SK-N-SH (cell line): ENCODE data around the gene PEX14. TPM values are rescaled to one million over a fixed set of nuclear protein-coding genes. Genes with fewer than 3 reads are reported as not detected.

Experiments
- CTCF ChIA-PET: fragments of 300-600, 350-600 bp; formaldehyde crosslinking; extraction: SDS; loops from one replicate; lab custom pipeline; 2021; lab: Yijun Ruan, JAX
- POLR2A ChIA-PET: fragments of 350-600 bp; sonication (Branson Sonifier 250); formaldehyde crosslinking; extraction: SDS; loops from one replicate; lab custom pipeline; 2020; ENCODE audit warnings: antibody characterized with exemption, inconsistent platforms; lab: Yijun Ruan, JAX
- DNase-seq: peaks from one replicate; pipeline ENCODE4 v3.0.0; 2012
- H2AFZ ChIP-seq: fragments of 200-600 bp; sonication (generic); 2 replicates; pipeline ENCODE4 v1.8.1; 2016; ENCODE audit warnings: antibody characterized with exemption, mild to moderate bottlenecking, low read depth
- H3F3A ChIP-seq: fragments of 200-600 bp; sonication (generic); replicated peaks from 2 replicates; pipeline ENCODE3; 2016; ENCODE audit warnings: antibody characterized with exemption, mild to moderate bottlenecking; ENCODE audit not compliant: insufficient read depth
- H3K27ac ChIP-seq, 2 experiments: fragments of 200-500 bp in 1 of 2; fragments of 200-600 bp in 1 of 2; sonication (Bioruptor generic) in 1 of 2; sonication (generic), shearing (Covaris generic) in 1 of 2; 2 replicates each; pipeline versions ENCODE4 v1.5.1 to v1.6.1; 2014 to 2016; ENCODE audit warnings: low read depth in 2 of 2, inconsistent platforms in 1 of 2, low read length in 1 of 2, mild to moderate bottlenecking in 1 of 2, mixed read lengths in 1 of 2
- H3K27me3 ChIP-seq: fragments of 200-600 bp; sonication (generic), shearing (Covaris generic); 2 replicates; pipeline ENCODE4 v1.6.1; 2016; ENCODE audit warnings: mixed run types; ENCODE audit not compliant: insufficient read depth
- H3K36me3 ChIP-seq, 2 experiments: fragments of 200-500 bp in 1 of 2; fragments of 200-600 bp in 1 of 2; sonication (Bioruptor generic) in 1 of 2; sonication (generic) in 1 of 2; replicated peaks in 1 of 2; 2 replicates each; pipeline versions ENCODE3 to v1.5.1; 2014 to 2016; ENCODE audit warnings: low read length in 1 of 2, mild to moderate bottlenecking in 1 of 2; ENCODE audit not compliant: insufficient read depth in 2 of 2, control insufficient read depth in 1 of 2
- H3K4me1 ChIP-seq, 2 experiments: fragments of 200-500 bp in 1 of 2; fragments of 200-600 bp in 1 of 2; sonication (Bioruptor generic) in 1 of 2; sonication (generic), shearing (Covaris generic) in 1 of 2; 2 replicates each; pipeline versions ENCODE4 v1.5.1 to v1.6.1; 2014 to 2016; ENCODE audit warnings: low read depth in 1 of 2, low read length in 1 of 2, mixed run types in 1 of 2; ENCODE audit not compliant: insufficient read depth in 2 of 2, control insufficient read depth in 1 of 2
- H3K4me2 ChIP-seq: fragments of 200-600 bp; sonication (generic), shearing (Covaris generic); 2 replicates; pipeline ENCODE4 v1.6.1; 2017; ENCODE audit warnings: mixed run types
- H3K4me3 ChIP-seq, 2 experiments: fragments of 200-500 bp in 1 of 2; fragments of 200-600 bp in 1 of 2; sonication (Bioruptor generic) in 1 of 2; sonication (generic), shearing (Covaris generic) in 1 of 2; 2 replicates each; pipeline versions ENCODE4 v1.5.1 to v1.8.1; 2014 to 2016; ENCODE audit warnings: low read depth in 2 of 2, inconsistent platforms in 1 of 2, low read length in 1 of 2, mild to moderate bottlenecking in 1 of 2, mixed read lengths in 1 of 2, moderate library complexity in 1 of 2
- H3K79me2 ChIP-seq: fragments of 200-600 bp; sonication (generic); 2 replicates; pipeline ENCODE4 v1.8.1; 2017; ENCODE audit warnings: mild to moderate bottlenecking; ENCODE audit not compliant: insufficient read depth
- H3K9ac ChIP-seq: fragments of 200-600 bp; sonication (generic); 2 replicates; pipeline ENCODE4 v1.6.1; 2017; ENCODE audit warnings: mixed run types
- H3K9me2 ChIP-seq: fragments of 200-600 bp; sonication (generic); 2 replicates; pipeline ENCODE4 v1.6.1; 2017; ENCODE audit warnings: mixed run types
- H3K9me3 ChIP-seq: fragments of 200-600 bp; sonication (generic); 2 replicates; pipeline ENCODE4 v1.6.1; 2017; ENCODE audit warnings: mixed run types, mild to moderate bottlenecking, moderate library complexity
- H4K20me1 ChIP-seq: fragments of 200-600 bp; sonication (generic); 2 replicates; pipeline ENCODE4 v1.6.1; 2017; ENCODE audit warnings: mild to moderate bottlenecking, mixed run types; ENCODE audit not compliant: insufficient read depth
- CHD2 ChIP-seq: fragments of 150-350 bp; IDR thresholded peaks from 2 replicates; pipeline ENCODE4 v1.6.1; 2018; ENCODE audit warnings: low read length; ENCODE audit not compliant: partially characterized antibody
- ELF1 ChIP-seq: IDR thresholded peaks from 2 replicates; pipeline ENCODE4 v1.4.0; 2012
- EP300 ChIP-seq, 2 experiments: IDR thresholded peaks; 2 replicates each; pipeline versions ENCODE4 v1.4.0 to v1.6.1; 2012; ENCODE audit warnings: borderline replicate concordance in 1 of 2, low read depth in 1 of 2, low read length in 1 of 2
- EZH2phosphoT487 ChIP-seq: fragments of 200-600 bp; sonication (generic); IDR thresholded peaks from 2 replicates; pipeline ENCODE4 v1.6.1; 2017; ENCODE audit warnings: low read depth, mixed run types, mild to moderate bottlenecking, antibody characterized with exemption, moderate library complexity, borderline replicate concordance
- FOSL2 ChIP-seq: IDR thresholded peaks from 2 replicates; pipeline ENCODE4 v1.4.0; 2012; ENCODE audit warnings: low read depth, mild to moderate bottlenecking, moderate library complexity, borderline replicate concordance
- FOXJ3 ChIP-seq: sonication (generic); formaldehyde crosslinking; IDR thresholded peaks from 2 replicates; pipeline ENCODE4 v1.5.1; 2020; ENCODE audit warnings: mild to moderate bottlenecking, missing genetic modification reagents
- GABPA ChIP-seq: IDR thresholded peaks from 2 replicates; pipeline ENCODE4 v1.4.0; 2012; ENCODE audit warnings: low read depth, mild to moderate bottlenecking
- GATA2 ChIP-seq: sonication (generic); formaldehyde crosslinking; IDR thresholded peaks from 2 replicates; pipeline ENCODE4 v1.5.0; 2020; ENCODE audit warnings: mild to moderate bottlenecking, missing genetic modification reagents
- IRF3 ChIP-seq: fragments of 150-350 bp; IDR thresholded peaks from 2 replicates; pipeline ENCODE4 v1.6.1; 2016; ENCODE audit warnings: mild to moderate bottlenecking, low read depth, low read length
- JUND ChIP-seq: IDR thresholded peaks from 2 replicates; pipeline ENCODE4 v1.4.0; 2012
- MAX ChIP-seq: IDR thresholded peaks from 2 replicates; pipeline ENCODE4 v1.4.0; 2012; ENCODE audit warnings: low read depth
- MEF2A ChIP-seq: IDR thresholded peaks from 2 replicates; pipeline ENCODE4 v1.4.0; 2012; ENCODE audit warnings: low read depth, borderline replicate concordance
- MXI1 ChIP-seq: IDR thresholded peaks from 2 replicates; pipeline ENCODE4 v1.6.1; 2012; ENCODE audit warnings: mild to moderate bottlenecking, low read depth, low read length, improper control_type of control experiment
- NFIC ChIP-seq: IDR thresholded peaks from 2 replicates; pipeline ENCODE4 v1.4.0; 2012; ENCODE audit warnings: borderline replicate concordance
- POLR2AphosphoS5 ChIP-seq: IDR thresholded peaks from 2 replicates; pipeline ENCODE4 v1.6.1; 2012; ENCODE audit warnings: low read depth, low read length
- RAD21 ChIP-seq: IDR thresholded peaks from 2 replicates; pipeline ENCODE4 v1.6.1; 2012; ENCODE audit warnings: mild to moderate bottlenecking, low read length
- RCOR1 ChIP-seq: fragments of 150-350 bp; IDR thresholded peaks from 2 replicates; pipeline ENCODE4 v1.6.1; 2017; ENCODE audit warnings: antibody characterized with exemption, low read length
- RFX5 ChIP-seq: IDR thresholded peaks from 2 replicates; pipeline ENCODE4 v1.6.1; 2012; ENCODE audit warnings: mild to moderate bottlenecking, improper control_type of control experiment, low read length
- SIN3A ChIP-seq: IDR thresholded peaks from 2 replicates; pipeline ENCODE4 v1.6.1; 2012; ENCODE audit warnings: low read depth, mild to moderate bottlenecking, low read length, moderate library complexity, borderline replicate concordance
- SMC3 ChIP-seq: IDR thresholded peaks from 2 replicates; pipeline ENCODE4 v1.6.1; 2012; ENCODE audit warnings: low read depth, low read length, improper control_type of control experiment
- TCF12 ChIP-seq: IDR thresholded peaks from 2 replicates; pipeline ENCODE4 v1.4.0; 2012
- TEAD4 ChIP-seq: IDR thresholded peaks from 2 replicates; pipeline ENCODE4 v1.4.0; 2012; ENCODE audit warnings: mild to moderate bottlenecking, borderline replicate concordance; ENCODE audit not compliant: insufficient read depth
- USF2 ChIP-seq: fragments of 150-350 bp; IDR thresholded peaks from 2 replicates; pipeline ENCODE4 v1.6.1; 2017; ENCODE audit warnings: antibody characterized with exemption, low read length, low read depth, borderline replicate concordance
- YY1 ChIP-seq: IDR thresholded peaks from 2 replicates; pipeline ENCODE4 v1.4.0; 2012; ENCODE audit warnings: low read depth, mild to moderate bottlenecking
- ZBTB33 ChIP-seq: IDR thresholded peaks from 2 replicates; pipeline ENCODE4 v1.4.0; 2012; ENCODE audit warnings: low read depth, borderline replicate concordance
- WGBS: methylation state at CpG from one replicate; pipeline ENCODE4 v1.1.6; 2017; ENCODE audit warnings: low lambda C conversion rate; 5-methylcytosine and 5-hydroxymethylcytosine counted together
- polyA plus RNA-seq, 3 experiments: library from polyadenylated mRNA; depleted of rRNA; stranded (reverse); fragments of >200 nt; gene quantifications; 2 replicates each; pipeline ENCODE4 v1.2.3, GENCODE V29; 2012

Gene PEX14
- polyA plus RNA-seq, 1 of the 3 experiments (the other 2 are of a cell fraction): 36.2 TPM

GRCh38 chr1:10616696-10617095 is 141.9 kb downstream of the PEX14 start:
- H3F3A ChIP-seq: no peaks in the 10 kb centered on the region
- no peaks in the 10 kb centered on the region for H3K9me2 ChIP-seq
- no peak overlapping the region for H3K4me2 ChIP-seq
- H3K4me1 ChIP-seq: peaks cover 0 to 9% of the 10 kb centered on the region in 2 experiments; a peak in 1 of 4 replicates
- H3K36me3 ChIP-seq: peaks cover 0 to 3% of the 10 kb centered on the region in 2 experiments
- no peak overlapping the region for H3K27ac ChIP-seq
- H3K4me3 ChIP-seq: no peak overlapping the region
- no peak overlapping the region for H3K9ac ChIP-seq
- TF ChIP-seq ELF1 (no peak), MXI1 (no peak), MEF2A (no peak), TEAD4 (no peak), TCF12 (no peak), POLR2AphosphoS5 (no peak), MAX (no peak), CHD2 (no peak), JUND (no peak), NFIC (no peak), EZH2phosphoT487 (no peak), SIN3A (no peak), GATA2 (CRISPR knock-in tag) (no peak), GABPA (no peak)
- H4K20me1 ChIP-seq: no peaks in the 10 kb centered on the region
- H3K79me2 ChIP-seq: no peaks in the 10 kb centered on the region
- DNase-seq: no peak
- H3K9me3 ChIP-seq: no peaks in the 10 kb centered on the region
- POLR2A ChIA-PET: no interaction called here
- no peaks in the 10 kb centered on the region for H3K27me3 ChIP-seq
- H2AFZ ChIP-seq: no peak overlapping the region
- CTCF ChIA-PET: no interaction called here
- 95% methylated on average over 14 of the region's 15 CpGs for WGBS

- Histone ChIP-seq H3K36me3 (peaks cover 0 to 3% of the 10 kb centered on the region in 2 experiments), H3K4me3 (no peak overlapping the region), H3K9me3 (no peaks in the 10 kb centered on the region), H4K20me1 (no peaks in the 10 kb centered on the region), H3K79me2 (no peaks in the 10 kb centered on the region), H3K4me1 (peaks cover 0 to 8% of the 10 kb centered on the region in 2 experiments; a peak in 1 of 4 replicates), H2AFZ (no peak overlapping the region), H3K4me2 (no peak overlapping the region), H3K27me3 (no peaks in the 10 kb centered on the region), H3K9me2 (no peaks in the 10 kb centered on the region), H3K9ac (no peak overlapping the region), H3F3A (no peaks in the 10 kb centered on the region), H3K27ac (no peak overlapping the region)
- POLR2A ChIA-PET: no interaction called here
- DNase-seq: no peak
- CTCF ChIA-PET: no interaction called here
- 93% methylated on average over 5 of the region's 5 CpGs for WGBS
- TF ChIP-seq ZBTB33: no peak
- no peak for TF ChIP-seq CHD2
- no peak for TF ChIP-seq FOSL2
- TF ChIP-seq IRF3: no peak
- no peak for TF ChIP-seq RFX5
- no peak for TF ChIP-seq SMC3
- TF ChIP-seq USF2: no peak
- no peak for TF ChIP-seq RAD21
- TF ChIP-seq RCOR1: no peak
- no peak for TF ChIP-seq FOXJ3
- no peak for TF ChIP-seq YY1
- TF ChIP-seq MAX: no peak
- no peak for TF ChIP-seq EP300 (IDR thresholded peaks at IDR 0.05; ENCODE audit: borderline replicate concordance in 1 of 2, low read depth in 1 of 2, low read length in 1 of 2)
Observed at GRCh38 chr1:10617318-10617717, 142.6 kb downstream of the PEX14 start.
